ENCODE data around the gene CAPN1.
"Not testable (repeated sequence)": the region's sequence is repeated elsewhere in the genome, so short reads cannot be mapped to it uniquely, and the experiment has no call there.

CAPN1 gene

GRCh38 chr11:65181569-65182257 lies at the start of gene CAPN1:
TSS of gene CAPN1 (plus strand) at chr11:65181928. CDS start at chr11:65182702, 774 bp downstream.
- peak; percentile 36 for DNase-seq

GRCh38 chr11:65132238-65132987 lies 49.3 kb upstream of the CAPN1 start:
- DNase-seq, result no peak

GRCh38 chr11:65132988-65133700 lies 48.6 kb upstream of the CAPN1 start:
- peak; percentile 12 for DNase-seq

- no peak for DNase-seq
Observed at GRCh38 chr11:65133724-65134123, 48.0 kb upstream of the CAPN1 start.

- peak; percentile 75 for DNase-seq
Observed at GRCh38 chr11:65134240-65134951, 47.3 kb upstream of the CAPN1 start, which contains the start of gene SYVN1. TSS of gene SYVN1 (minus strand) at chr11:65134519. CDS start at chr11:65133601, 918 bp downstream.

- peak; percentile 98 for DNase-seq
Observed at GRCh38 chr11:65134952-65135632, 46.6 kb upstream of the CAPN1 start.

- DNase-seq, result no peak
Observed at GRCh38 chr11:65135633-65136145, 46.0 kb upstream of the CAPN1 start.

GRCh38 chr11:65136515-65137096 lies 45.1 kb upstream of the CAPN1 start:
- DNase-seq, result no peak

- no peak for DNase-seq
Observed at GRCh38 chr11:65141896-65142494, 39.7 kb upstream of the CAPN1 start.

GRCh38 chr11:65147352-65148075 lies 34.2 kb upstream of the CAPN1 start:
- no peak for DNase-seq

- DNase-seq, result no peak
Observed at GRCh38 chr11:65148657-65149056, 33.1 kb upstream of the CAPN1 start.

- DNase-seq, result not testable (repeated sequence)
Observed at GRCh38 chr11:65150131-65150508, 31.6 kb upstream of the CAPN1 start.

- peak; percentile 80 for DNase-seq
Observed at GRCh38 chr11:65150509-65151299, 31.0 kb upstream of the CAPN1 start.

- DNase-seq, result no peak
Observed at GRCh38 chr11:65151331-65151899, 30.3 kb upstream of the CAPN1 start.

- no peak for DNase-seq
Observed at GRCh38 chr11:65152122-65152521, 29.6 kb upstream of the CAPN1 start.

- no peak for DNase-seq
Observed at GRCh38 chr11:65156256-65156655, 25.5 kb upstream of the CAPN1 start.

GRCh38 chr11:65156926-65157325 lies 24.8 kb upstream of the CAPN1 start:
- DNase-seq, result no peak

- no peak for DNase-seq
Observed at GRCh38 chr11:65157336-65157735, 24.4 kb upstream of the CAPN1 start.

GRCh38 chr11:65159012-65159411 lies 22.7 kb upstream of the CAPN1 start:
- DNase-seq, result no peak

All from DMS79 (cell line).